Glomerular endothelial cell (primary cell): Measurements from ENCODE around the gene GALNT7. TPM values are rescaled to one million over a fixed set of nuclear protein-coding genes. Genes with fewer than 3 reads are reported as not detected.

Experiments used
- DNase-seq: peaks from one replicate; pipeline ENCODE4 v3.0.0-alpha.2; 2011; ENCODE audit warnings: low read depth, low spot score; ENCODE audit errors: extremely low read depth
- total RNA-seq: library from RNA; depleted of rRNA; stranded (reverse); fragments of >200 nt; gene quantifications from 2 replicates; pipeline ENCODE4 v1.2.3, GENCODE V29; 2015

GALNT7 gene
- total RNA-seq, 1 donor from 2014 or later, result 63.8 TPM

DNA sequence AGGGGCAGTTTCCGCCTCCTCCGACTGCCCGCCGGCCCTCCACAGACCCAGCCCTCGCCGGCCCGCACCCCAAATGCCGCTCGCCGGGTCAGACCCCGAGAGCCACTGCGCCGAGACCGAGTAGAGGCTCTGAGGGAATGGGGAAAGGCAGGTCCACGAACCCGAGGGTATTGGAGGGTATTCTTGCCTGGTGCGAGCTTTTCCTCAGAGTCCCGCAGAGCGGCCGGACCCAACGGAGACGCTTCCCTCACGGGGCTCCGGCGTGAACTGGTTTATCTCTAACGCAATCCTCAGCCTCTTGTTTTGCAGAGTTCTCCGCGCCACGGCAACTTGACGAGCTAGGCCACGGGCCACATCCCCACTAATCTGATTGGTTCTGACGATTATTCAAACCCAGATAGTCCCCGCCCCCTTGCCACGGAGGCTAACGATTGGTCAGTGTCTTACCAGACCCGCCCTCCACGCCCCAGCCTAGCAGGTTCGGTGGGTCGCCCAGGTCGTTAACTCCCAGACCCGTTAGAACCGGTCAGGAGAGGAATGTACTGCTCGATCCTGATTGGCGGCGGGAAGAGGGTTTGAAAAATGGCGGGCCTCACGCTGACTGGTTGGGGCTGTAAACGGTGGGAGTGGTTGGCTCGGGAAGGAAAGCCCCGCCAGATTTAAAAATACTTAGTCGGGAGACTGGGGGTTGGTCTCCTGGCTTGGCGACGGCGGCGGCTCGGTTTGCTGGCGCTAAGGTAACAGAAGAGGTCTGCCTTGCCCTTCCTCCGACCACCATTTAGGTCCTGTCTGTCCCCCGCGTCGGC, 165.7 kb downstream of the GALNT7 start, which contains the start of gene HMGB2:
Gene HMGB2, minus strand, starts transcription at position 274 of the 806 bp plus-strand sequence. CDS start 709 bp downstream, outside the sequence.
- peak; percentile 98 for DNase-seq

DNA sequence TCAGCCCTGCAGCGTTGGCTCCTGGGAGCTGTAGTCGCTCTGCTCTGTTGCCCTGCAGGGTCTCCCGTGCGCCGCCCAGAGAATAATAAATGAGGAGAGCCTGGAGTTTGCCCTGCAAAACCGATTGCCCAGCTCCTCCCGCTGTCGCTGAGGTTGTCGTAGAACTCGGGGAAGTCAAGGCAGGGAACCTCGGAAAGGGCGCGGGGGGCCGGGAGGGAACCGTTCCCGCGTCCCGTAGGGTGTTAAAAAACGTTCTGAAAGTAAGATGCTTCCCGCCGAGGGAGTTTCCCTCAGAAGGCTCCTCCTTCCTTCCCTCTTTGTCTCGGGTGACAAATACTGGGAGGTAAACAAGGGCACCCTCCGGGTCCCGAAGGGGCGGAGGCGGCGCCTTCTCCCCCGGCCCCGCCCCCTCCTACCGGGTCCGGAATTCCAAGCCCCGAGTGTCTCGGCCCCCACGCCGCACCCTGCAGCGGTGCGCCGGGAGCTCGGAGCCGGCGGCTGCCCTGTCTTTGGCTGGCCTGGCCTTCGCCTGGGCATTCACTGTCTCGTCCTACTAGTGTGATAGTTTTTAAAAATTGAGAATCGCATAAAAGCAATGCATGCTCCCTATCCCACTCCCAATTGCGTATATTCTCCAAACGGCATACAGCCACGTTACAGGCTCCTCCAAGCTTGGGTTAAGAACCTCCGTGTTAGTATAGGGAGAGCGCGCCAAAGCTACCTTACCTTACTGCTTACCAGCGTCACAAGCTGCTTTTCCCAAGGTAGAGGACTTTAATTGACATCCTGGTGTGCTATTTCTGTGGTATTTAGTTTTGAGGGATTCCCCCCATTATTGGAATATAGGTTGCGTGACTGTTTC, 166.5 kb downstream of the GALNT7 start:
- no peak for DNase-seq

DNA sequence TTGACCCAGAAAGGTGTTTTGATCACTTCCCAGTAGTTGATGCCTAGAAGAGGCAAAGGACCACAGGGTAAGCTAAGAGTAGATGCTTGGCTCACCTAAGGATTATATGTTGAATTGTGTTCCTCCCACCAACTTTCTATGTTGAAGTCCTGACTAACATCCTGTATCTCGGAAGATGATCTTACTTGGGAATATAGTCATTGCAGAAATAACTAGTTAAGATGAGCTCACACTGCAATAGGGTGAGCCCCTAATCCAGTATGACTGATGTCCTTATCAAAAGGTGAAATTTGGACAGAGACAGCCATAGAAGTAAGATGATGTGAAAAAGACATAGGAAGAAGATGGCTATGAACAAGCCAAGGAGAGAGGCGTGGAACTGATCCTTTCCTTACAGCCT, 168.9 kb downstream of the GALNT7 start:
- no peak for DNase-seq

DNA sequence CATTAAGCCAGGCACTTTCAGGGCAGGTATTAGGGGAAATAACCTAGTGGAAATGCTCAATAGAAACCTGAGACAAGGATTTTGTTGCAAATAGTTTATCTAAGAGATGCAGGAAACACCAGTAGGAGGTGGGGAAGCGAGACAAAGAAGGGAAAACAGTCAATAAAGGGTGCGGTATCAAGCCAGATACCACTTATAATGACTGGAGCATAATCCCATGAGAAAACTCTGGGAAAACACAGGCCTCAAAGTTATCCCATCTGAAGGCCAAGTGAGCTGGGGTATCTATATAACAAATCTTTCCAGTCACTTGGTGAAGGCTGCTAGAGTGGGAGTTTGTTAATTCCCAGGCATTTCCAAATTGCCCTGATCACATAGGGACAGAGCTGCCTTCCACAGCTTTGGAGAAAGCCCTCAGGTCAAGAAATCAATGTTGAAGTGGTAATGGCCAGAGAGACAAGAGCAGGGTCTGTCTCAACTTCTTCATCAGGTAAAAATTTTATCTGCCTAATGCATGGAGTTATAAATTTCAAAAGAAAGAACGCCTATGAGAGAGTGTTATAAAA, 175.3 kb downstream of the GALNT7 start:
- no peak for DNase-seq

DNA sequence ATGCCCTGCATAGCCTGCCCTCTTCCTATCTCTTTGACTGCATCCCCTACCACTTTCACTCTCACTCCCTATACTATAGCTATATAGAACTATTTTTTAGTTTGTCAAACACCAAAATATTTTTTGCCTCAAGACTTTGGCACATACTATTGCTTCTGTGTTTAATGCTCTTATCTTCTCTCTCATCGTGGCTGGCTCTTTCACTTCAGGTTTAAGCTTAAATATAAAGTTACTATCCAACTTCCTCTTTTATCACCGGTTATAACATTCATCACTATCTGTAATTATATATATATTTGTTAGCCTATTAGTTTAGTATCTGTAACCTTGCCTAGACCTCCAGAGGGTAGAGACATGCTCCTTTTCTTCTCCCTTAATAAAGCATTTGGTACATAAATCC, 177.0 kb downstream of the GALNT7 start:
- no peak for DNase-seq

DNA sequence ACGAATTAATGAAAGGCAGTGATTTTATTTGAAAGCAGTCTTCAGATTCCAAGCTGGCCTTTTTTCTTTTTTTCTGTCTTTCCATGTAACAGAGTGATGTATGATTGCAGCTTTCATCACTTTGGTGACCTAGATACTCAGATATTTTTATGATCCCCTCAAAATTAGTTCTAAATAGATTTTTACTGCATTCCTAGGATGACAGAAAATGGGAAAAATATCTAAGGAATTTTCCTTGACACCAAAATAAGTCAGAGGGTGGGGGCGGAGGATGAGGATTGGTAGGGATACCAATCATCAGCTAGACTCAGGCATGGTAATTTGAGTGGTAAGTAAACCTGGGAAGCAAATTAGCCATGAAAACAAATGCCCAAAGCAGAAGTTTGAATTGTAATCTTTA, 177.5 kb downstream of the GALNT7 start:
- no peak for DNase-seq

DNA sequence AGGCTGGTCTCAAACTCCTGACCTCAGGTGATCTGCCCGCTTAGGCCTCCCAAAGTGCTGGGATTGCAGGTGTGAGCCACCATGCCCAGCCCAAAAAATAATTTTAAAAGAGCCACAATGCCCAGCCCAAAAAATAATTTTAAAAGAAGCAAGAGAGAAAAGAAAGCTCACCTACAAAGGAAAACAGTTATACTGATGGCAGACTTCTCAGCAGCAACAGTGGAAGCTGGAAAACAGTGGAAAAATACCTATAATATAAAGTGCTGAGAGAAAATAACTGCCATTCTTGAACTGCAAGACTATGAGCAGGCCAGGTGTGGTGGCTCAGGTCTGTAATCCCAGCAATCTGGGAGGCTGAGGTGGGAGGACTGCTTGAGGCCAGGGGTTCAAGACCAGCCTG, 178.9 kb downstream of the GALNT7 start:
- no peak for DNase-seq

DNA sequence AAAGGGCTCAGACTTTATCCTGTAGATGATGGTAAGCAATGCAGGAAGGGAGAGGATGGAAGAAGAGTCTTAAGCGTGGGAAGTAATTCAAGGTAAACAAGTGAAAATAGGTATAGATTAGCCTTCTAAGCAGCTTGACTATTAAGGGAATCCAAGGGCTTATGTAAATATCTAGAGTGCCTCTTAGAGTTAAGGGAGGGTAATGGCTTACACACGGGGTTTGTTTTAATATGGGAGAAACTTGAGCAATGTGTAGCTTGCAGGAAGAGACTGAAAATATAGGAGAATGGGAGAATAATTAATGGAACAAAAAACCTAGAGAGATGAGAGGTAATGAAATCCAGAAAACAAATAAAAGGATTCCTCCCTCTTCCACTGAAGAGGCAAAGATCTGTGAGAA, 189.3 kb downstream of the GALNT7 start:
- no peak for DNase-seq

DNA sequence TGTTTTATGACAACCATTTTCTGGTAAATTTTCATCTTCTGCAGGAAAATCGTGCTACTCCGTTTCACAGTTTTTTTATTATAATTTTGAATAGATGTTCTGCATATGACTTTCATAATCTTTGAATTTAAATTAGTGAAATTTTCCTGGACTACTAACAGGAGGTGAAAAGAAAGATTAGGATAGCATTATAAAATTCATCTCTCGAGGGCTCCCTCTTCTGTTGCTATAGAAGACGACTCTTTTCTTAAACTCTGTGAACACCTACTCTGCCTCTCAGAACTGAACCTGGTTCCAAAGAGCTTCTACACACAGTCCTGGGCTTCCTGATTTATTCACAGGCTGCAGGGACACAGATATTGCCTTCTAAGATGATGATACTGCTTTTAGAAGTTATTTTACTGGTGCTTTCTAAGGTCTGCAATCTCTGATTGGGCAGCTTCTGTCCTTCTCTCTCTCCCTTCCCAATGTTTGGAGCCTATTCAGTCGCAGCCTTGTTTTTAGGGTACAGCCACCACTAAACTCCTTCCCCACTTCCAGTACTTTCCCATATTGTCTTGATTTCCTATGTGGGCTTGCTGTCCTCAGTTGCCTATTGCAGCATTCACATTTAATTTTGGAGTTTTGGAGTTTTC, 192.1 kb downstream of the GALNT7 start:
- DNase-seq, result no peak

DNA sequence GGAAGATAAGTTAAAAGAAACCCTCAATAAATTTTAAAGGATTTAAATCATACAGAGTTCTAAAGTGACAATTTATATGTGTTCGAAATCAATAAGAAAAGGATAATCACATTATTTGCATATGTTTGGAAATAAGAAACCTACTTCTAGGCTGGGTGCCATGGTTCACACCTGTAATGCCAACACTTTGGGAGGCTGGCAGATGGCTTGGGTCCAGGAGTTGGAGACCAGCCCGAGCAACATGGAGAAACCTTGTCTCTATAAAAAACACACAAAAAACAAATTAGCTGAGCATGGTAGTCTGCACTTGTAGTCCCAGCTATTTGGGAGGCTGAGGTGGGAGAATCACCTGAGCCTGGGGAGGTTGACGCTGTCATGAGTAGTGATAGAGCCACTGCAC, 194.1 kb downstream of the GALNT7 start:
- DNase-seq, result no peak

DNA sequence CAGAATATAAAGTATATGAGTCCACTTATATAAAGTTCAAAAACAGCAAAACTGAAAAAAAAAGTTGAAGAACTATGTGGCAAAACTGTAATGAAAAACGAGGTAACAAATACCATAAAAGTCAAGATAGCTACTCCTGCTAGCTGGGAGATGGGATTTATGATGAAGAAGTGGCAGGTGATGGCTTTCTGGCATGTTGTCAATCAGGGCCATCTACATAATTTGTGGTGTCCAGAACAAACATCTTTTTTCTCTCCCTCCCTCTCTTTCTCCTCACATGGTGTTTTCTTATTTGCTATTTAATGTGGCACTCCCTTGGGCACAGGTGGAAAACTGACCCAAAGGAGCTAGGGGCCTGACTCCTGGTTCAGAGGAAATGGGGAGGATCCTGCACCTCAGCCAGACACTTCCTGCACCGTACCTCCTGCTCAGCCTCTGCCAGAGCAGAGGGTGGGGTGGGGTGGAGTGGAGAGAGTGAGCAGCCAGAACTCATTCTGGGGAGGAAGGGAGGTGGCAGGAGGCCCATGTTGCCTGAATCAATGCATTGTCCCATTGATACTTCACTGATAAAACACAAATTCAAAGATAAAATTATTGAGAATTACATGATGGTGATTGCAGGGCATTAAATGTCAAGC, 196.9 kb downstream of the GALNT7 start:
- DNase-seq, result no peak

DNA sequence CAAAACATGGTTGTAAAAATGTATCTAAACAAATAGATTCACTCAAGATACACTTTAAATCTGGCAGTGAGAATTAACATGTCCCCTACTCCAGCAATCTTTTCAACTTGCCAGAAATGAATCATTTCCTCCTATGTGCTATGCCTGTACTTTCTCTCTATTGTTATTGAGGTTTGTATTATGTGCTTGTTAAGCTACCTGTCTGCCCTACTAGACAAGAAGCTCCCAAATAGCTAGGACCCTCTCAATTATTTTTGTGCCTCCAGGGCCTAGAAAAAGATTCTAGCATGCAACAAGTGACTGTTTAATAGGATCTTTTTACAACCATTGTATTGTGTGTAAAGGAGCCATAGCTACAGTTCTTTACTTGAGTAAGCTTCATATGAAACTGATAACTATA, 198.7 kb downstream of the GALNT7 start:
- DNase-seq, result no peak

DNA sequence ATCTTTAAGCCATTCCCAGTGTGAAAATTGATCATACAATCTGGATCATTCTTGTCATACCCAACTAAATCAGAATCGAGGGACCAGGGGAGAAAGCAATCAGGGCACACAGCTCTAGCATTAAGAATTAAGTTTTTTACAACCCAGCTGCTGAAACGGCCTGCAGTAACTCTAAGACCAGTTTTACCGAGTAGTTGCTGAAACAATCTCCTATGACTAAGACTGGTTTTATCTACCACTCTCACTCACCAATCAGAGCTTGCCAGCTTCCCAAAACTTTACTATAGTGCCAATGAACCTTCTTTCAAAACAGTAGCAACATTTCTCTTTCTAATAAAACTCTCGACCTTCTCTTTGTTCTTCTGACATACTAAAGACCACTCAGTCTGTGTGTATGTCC, 199.3 kb downstream of the GALNT7 start:
- no peak for DNase-seq

DNA sequence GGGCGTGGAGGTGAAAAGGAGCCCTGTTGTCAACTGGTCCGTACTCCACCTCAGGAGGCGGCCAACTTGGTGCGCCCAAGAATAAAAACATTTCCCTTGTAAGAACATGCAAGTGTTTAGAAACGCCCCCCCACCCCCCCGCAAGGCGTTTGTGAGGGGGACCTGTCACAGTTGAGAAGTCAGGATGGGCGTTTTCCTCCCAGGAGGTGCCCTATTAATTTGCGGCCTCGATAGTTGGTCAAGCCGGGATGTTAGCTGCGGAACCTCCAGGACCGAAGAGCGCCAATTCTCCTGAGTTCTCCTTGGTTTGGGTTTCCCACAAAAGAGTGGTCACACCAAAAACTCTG, 201.5 kb downstream of the GALNT7 start:
- DNase-seq, result no peak

DNA sequence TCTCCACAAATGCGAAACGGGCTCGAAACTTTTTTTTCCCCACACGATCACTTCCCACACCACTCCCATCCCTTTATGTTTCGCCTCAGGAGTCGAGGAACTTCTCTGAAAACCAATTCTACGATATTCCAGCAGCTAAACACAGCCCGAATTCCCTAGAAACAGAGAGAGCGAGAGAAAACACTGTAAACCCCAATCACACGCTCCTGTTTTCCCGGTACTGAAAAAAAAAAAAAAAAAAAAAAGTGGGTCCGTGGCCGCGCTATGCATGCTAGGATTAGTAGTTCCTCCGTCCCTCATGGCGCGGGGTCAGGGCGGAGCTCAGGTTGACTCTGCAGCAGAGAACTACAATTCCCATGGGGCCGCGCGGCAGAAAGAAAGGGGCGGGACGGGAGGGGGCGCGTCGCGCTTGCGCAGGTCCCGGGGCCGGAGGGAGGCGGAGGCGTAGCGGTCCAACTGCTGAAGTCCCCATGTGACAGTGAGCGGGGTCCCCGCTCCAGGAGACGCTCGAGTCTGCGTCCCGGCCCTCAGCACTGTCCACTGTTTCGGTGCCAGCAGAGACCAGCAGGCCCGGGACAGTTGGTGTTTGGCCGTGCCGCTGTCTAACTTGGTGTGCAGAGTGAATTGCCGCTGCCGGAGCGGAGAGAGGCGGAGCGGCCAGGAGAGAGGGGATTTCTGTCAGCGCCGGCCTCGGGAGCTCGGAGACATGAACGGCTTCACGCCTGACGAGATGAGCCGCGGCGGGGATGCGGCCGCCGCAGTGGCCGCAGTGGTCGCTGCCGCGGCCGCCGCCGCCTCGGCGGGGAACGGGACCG, 202.1 kb downstream of the GALNT7 start, which contains the start of gene SAP30:
Gene SAP30, plus strand, starts transcription at position 478 of the 815 bp plus-strand sequence. Its CDS starts 229 bp downstream, at position 707.
- no peak for DNase-seq

DNA sequence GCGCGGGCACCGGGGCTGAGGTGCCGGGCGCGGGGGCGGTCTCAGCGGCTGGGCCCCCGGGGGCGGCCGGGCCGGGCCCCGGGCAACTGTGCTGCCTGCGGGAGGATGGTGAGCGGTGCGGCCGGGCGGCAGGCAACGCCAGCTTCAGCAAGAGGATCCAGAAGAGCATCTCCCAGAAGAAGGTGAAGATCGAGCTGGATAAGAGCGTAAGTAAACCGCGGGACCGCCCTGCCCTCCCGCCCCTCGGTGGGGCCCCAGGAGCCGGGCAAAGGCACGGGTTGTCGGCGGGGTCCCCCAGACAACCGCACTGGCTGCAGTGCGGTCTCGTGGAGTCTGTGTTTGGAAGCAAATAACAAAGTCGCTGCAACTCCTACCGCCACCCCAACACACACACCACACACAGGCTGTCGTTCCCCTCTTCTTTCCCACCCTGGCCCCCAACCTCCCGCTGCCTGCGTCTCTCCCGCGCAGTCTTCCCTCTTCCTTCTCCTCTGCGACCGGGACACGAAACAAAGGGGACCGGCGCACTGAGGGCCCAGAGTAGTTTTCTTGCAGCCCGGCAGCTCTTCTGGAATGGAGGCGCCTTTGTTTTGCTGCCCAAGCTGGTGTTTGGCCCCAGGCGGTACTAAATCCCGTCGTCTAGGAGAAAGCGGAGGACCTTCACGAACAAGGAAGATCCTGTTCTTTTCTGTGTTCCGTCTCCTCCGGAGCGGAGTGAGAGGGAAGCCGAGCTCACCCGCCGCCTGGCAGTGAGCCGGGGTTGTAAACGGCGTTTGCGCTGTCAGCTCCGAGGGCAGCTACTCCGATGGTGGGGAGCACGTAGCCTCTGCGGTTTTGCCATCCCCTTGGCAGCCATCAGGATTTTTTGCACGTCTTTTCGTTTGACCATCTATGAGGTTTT, 202.9 kb downstream of the GALNT7 start:
- no peak for DNase-seq
